GM11168 (cell line): ENCODE results near the gene DNASE1.

Source experiments
- in situ Hi-C: fragments of 300-500 bp; cut with MboI; formaldehyde crosslinking; loops from one replicate; pipeline ENCODE4 v1.12.0; 2022; ENCODE audit warnings: low sequenced_read_pairs; ENCODE audit not compliant: unreplicated experiment

The DNASE1 gene

DNA sequence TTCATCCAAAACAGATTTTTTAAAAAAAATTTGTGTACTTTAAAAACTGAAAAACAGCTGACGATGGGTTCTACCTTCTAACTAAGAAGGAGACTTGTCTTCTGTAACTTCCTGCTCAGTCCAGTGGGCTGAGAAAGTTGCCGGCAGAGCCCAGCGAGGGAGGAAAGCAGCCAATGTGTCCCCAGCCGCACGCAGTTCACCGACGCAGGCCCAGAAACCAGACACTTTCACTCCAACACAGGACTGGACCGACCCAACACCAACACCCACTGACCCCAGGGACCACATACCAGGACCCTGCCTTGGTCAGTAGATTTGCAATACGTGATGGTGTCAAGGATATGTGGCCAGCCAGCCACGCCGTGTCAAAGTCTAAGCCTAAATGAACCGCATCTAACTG is 37.3 kb downstream of the DNASE1 start:
- in situ Hi-C loops = no loop called here

DNA sequence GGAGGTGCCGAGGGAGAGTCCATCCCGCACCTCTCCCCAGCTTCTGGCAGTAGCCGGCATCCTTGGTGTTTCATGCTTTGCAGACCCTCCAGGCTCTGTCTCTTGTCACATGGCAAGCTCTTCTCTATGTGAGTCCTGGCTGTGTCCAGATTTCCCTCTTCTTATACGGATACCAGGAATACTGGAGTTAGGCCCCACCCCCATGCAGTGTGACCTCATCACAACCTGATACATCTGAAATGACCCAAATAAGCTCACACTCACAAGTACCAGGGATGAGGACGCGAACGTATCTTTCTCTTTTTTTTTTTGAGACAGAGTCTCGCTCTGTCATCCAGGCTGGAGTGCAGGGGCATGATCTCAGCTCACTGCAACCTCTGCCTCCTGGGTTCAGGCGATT is 39.6 kb downstream of the DNASE1 start:
- in situ Hi-C loops = no loop called here

- in situ Hi-C loops = no loop called here
These were observed 41.3 kb downstream of the DNASE1 start for GRCh38 chr16:3695610-3696369.

DNA sequence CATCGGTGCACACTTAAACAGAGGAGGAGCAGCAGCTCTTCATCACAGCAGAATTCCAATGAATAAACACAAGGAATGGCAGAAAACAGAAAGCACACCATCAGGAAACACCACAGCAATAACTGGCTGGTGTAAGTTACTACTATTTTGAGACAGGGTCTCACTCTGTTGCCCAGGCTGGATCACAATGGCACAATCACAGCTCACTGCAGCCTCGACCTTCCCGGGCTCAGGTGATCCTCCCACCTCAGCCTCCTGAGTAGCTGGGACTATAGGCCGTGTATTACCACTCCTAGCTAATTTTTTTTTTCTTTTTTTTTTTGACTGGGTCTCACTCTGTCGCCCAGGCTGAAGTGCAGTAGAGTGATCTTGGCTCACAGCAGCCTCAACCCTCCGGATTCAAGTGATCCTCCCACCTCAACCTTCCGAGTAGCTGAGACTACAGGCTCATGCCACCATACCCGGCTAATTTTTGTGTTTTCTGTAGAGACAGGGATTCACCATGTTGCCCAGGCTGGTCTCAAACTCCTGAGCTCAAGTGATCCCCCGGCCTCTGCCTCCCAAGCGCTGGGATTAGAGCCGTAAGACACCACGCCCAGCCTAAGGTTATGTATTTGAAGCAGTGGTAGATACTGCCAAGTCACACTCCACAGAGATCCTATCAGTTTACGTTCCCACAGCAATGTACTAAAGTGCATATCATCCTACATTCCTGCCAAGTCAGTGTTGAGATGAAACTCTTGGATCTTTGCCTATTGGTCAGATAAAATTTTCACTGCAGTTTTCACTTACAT is 42.1 kb downstream of the DNASE1 start:
- in situ Hi-C loops = no loop called here

DNA sequence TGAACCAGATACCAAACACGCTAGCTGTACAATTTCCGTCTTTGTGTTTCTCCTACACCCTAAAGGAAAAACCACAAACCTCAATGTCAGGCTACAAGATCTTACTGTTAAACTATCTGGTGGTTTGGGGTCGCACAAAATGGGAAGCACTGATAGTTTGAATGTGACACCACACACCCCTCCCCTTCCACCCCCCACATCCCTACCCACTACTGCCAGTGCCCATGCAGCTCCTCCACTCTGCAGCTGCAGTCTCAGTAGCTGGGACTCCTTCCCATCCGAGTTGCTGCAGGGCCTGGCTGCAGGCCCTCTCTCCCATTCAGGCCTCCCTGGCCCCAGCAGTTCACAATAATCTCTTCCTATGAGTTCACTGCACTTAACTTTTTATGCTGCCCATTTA is 44.5 kb downstream of the DNASE1 start:
- in situ Hi-C loops = no loop called here

DNA sequence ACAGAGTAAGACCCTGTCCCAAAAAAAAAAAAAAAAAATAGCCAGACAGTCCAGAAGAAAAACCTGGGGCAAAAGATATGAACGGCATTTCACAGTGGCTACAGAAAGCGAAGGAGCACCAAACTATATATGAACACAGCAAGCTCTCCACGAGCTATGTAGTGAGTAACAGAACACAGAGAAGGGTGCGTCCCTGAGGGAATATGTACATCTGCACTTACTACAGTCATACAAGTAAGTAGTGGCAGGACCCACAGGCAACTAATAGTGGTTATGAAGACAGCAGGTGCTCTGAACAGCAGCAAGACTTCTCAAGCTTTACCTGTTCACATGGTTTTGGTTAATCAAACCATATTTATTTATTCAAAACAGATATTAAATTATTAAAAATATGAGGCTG is 47.0 kb downstream of the DNASE1 start:
- in situ Hi-C loops = no loop called here

DNA sequence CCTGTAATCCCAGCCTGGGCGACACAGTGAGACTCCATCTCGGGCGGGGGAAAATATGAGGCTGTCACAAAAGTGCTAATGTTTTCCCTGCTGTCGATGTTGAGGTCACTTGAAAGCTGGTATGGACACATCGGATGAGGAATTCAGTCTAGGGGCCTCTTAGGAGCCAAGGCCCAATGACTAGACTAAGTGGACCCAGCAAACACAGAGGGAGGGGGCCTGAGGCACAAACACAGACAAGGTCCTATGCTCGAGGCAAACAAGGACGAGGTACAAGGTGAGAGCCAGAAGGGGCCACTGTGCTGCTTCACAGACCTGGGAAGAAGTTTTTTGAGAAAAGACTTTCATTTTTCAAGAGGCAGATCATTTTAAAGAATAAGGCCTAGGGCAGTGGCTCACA is 47.6 kb downstream of the DNASE1 start:
- in situ Hi-C loops = no loop called here

GRCh38 chr16:3706253-3707012 is 51.9 kb downstream of the DNASE1 start:
- in situ Hi-C loops = no loop called here
